HG02938 (cell line): ENCODE results near the gene RUSF1.
"Not testable (repeated sequence)": the region's sequence is repeated elsewhere in the genome, so short reads cannot be mapped to it uniquely, and the experiment has no call there.

Experiments used
- ATAC-seq: cut with Tn5 transposase; IDR thresholded peaks from one replicate; pipeline ENCODE4 v1.9.1; 2021; ENCODE audit warnings: mild to moderate bottlenecking, moderate library complexity; ENCODE audit not compliant: unreplicated experiment

RUSF1 gene

DNA sequence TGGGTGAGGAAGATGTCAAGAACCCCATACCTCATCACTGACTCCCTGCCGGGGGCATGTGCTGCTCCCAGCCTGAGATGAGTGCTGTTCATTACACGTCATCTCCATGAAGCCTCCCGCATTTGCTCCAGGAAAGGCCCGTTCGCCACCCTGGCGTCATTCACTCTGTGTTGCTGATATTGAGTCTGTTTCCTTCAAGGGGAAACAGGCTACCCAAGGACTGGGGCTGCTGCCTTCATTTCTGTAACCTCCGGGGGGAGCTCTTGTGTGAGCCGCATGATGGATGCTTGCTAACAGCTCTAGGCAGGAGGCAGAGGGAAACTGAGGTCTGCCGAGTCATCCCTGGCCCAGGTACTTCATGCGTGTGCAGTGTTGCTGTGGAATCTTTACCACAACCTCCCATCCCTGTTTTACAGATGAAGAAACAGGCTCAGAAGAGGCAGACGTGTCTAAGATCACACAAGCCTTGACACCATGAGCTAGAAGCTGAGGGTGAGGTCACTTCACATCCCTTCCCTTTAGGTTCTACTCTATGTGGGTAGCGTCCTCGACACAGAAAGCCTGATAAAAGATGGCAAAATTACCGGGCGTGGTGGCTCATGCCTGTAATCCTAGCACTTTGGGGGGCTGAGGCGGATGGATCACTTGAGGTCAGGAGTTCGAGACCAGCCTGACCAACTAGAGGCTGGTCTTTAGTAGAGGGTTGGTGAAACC, 52.4 kb downstream of the RUSF1 start:
- no peak for ATAC-seq

DNA sequence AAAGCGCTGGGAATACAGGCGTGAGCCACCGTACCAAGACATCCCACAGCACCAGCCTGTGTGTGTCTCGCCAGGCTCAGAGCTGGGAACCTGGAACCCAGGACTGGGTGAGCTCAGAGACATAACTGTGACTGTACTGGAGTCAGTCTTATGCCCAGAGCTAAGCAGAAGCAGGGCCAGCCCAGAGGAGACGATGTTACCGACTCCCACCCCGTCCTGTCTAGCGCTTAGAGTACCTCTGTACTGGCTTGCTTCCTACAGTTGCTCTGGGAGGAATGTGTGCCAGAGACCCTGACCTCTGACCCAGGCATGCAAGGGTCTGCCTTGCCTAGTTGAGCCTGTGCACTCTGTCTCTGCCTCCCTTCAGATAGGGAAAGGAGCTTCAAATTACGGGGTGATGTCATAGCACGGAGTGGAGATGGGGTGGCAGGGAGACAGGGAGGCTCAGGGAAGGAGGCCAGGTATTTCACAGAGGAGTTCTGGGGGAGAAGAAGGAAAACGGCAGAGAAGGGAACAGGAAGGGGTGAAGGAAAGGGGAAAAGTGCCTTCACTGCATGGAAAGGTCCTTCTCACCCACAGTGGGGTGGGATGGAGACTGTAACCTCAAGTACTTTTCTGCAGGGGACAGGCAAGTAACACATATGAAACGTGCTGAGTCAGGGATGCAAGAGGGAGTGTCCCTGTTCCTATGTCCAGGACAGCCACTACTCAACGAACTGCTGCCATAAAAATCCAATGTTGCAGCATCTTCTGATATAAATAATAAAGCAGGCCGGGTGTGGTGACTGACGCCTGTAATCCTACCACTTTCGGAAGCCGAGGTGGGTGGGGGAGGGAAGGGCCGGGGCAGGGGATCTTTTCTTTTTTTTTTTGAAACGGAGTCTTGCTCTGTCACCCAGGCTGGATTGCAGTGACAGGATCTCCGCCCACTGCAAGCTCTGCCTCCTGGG, 54.7 kb downstream of the RUSF1 start:
- no peak for ATAC-seq

DNA sequence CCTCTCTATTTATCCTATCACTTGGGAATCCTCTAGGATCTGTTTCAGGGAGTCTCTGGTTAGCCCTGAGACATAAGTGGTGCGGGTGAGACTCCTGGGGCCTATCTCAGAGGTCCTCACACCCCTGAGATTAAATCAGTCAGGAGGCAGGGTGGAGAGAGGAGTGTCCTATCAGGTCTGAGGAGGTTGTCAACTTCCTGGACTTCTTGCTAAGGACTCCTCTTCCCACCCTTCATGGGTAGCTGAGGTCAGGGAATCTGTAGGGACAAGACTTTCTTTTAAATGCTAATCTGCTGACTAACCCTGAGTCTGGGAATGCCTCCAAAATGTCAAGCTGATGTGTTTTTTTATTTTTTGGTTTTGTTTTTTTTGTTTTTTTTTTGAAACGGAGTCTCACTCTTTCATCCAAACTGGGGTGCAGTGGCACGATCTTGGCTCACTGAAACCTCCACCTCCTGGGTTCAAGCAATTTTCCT, 55.5 kb downstream of the RUSF1 start:
- ATAC-seq: no peak

DNA sequence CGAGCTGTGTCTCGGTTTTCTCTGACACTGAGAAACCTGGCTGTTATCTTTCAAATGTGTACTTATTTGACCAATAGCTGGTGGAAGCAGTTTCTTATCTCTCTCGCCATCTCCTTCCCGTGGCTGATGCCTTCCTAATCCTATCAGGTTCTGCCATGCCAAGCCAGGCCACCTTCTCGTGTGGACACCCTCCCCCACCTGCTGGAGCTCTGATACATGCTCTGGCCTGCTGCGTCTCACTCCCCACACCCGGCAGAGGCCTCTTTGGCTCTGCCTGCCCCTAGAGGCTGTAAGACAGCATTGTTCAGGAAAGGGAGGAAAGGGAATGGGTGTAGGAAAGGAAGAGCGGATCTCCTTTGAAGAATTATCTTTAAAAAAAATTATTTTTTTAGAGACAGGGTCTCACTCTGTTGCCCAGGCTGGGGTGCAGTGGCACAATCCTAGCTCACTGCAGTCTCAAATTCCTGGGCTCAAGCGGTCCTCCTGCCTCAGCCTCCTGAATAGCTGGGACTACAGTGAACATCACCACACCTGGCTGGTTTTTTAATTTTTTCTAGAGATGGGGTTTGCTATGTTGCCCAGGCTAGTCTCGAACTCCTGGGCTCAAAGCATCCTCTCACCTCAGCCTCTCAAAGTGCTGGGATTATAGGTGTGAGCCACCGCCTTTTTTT, 56.4 kb downstream of the RUSF1 start:
- ATAC-seq: no peak

DNA sequence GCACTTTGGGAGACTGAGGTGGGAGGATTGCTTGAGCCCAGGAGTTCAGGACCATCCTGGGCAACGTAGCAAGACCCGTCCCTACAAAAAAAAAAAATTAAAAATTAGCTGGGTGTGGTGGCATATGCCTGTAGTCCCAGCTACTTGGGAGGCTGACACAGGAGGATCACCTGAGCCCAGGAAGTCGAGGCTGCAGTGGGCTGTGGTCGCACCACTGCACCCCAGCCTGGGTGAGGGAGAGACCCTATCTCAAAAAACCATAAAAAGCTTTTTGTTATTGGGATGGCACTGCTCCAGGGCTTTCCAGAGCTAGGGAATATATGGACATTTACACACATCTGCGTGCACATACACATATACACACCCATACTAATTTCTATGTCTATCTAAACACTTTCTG, 57.0 kb downstream of the RUSF1 start:
- ATAC-seq: no peak

DNA sequence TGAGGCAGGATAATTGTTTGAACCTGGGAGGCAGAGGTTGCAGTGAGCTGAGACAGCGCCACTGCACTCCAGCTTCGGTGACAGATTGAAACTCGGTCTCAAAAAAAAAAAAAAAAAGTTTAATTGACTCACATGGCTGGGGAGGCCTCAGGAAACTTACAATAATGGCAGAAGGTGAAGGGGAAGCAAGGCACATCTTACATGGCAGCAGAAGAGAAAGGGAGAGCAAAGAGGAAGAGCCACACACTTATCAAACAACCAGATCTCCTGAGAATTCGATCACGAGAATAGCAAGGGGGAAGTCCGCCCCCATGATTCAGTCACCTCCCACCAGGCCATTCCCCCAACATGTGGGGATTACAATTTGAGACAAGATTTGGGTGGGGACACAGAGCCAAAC, 62.3 kb downstream of the RUSF1 start:
- ATAC-seq: not testable (repeated sequence)

DNA sequence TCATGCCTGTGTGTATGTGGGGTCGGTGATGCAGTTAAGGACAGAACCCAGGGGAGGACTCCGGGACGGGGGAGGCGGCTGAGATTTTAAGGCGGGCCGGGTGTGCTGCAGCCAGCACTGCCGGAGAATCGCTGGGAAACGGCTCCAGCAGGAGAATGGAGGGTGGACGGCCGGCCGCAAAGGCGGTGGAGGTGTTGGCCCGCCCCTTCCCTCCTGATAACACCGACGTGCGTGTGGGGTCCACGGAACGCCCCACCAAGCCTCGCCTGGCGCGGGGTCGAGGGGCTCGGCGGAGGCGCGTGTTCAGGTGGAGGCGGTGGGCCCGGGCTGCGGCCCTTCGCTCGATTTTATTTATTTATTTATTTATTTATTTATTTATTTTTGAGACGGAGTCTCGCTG, 66.2 kb downstream of the RUSF1 start:
- no peak for ATAC-seq

DNA sequence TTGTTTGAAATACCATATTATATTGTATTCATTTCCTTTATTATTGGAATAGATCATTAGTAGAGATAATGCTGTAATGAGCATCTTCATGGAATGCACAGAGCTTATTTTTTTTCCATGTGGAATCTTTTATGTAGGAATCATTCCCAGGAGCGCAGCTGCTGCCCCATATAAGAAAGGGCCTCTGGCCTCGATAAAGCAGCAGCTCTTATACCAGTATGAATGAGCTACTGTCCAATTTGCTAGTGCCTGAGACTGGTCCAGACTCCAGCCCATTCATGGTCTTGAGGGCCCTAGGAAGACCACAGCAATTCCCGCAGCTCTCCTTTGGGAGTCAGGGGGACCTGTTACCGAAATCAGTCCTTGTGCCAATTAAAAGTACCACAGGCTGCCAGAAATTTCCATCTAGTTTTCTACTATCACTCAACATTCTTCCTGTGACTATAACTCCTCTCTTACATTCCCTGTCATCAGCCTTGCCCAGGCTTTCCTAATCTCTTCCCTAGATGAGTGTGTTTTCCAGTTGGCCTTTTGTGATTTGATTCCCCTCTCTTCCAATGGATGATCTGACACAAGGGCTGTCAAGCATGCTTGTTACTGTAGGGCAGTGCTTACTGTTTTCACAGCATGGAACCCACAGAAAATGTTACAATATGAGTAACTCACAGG, 67.5 kb downstream of the RUSF1 start:
- ATAC-seq: no peak

DNA sequence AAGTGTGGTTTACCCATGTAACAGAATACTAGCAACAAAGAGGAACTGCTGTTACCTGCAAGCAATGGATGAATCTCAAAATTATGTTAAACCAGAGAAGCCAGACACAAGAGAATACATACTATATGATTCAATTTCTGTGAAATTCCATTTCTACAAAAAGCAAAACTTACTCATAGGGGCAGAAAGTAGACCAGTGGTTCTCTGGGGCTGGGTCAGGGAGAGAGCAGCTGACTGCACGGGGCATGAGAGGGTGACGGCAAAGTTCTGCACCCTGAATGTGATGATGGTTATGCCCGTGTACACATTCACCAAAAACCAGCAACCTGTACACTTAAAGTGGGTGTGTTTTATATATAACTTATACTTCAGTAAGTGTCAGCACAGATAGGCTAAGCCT, 68.7 kb downstream of the RUSF1 start:
- ATAC-seq: no peak
